Activated naive CD8-positive, alpha-beta T cell (primary cell): ENCODE results near the gene PSMD11.

Experiments used
- H3K27ac Mint-ChIP-seq: one replicate; pipeline ENCODE4 v1.8.0; 2021; ENCODE audit warnings: mixed read lengths
- H3K27me3 Mint-ChIP-seq: one replicate; pipeline ENCODE4 v1.8.0; 2021; ENCODE audit warnings: mixed read lengths
- H3K36me3 Mint-ChIP-seq: one replicate; pipeline ENCODE4 v1.8.0; 2021; ENCODE audit warnings: mixed read lengths
- H3K4me1 Mint-ChIP-seq: one replicate; pipeline ENCODE4 v1.8.0; 2021; ENCODE audit warnings: low read depth, mixed read lengths
- H3K4me3 Mint-ChIP-seq: one replicate; pipeline ENCODE4 v1.8.0; 2021; ENCODE audit warnings: mild to moderate bottlenecking, mixed read lengths
- H3K9me3 Mint-ChIP-seq: one replicate; pipeline ENCODE4 v1.8.0; 2021; ENCODE audit warnings: low read depth, mixed read lengths

The PSMD11 gene

DNA sequence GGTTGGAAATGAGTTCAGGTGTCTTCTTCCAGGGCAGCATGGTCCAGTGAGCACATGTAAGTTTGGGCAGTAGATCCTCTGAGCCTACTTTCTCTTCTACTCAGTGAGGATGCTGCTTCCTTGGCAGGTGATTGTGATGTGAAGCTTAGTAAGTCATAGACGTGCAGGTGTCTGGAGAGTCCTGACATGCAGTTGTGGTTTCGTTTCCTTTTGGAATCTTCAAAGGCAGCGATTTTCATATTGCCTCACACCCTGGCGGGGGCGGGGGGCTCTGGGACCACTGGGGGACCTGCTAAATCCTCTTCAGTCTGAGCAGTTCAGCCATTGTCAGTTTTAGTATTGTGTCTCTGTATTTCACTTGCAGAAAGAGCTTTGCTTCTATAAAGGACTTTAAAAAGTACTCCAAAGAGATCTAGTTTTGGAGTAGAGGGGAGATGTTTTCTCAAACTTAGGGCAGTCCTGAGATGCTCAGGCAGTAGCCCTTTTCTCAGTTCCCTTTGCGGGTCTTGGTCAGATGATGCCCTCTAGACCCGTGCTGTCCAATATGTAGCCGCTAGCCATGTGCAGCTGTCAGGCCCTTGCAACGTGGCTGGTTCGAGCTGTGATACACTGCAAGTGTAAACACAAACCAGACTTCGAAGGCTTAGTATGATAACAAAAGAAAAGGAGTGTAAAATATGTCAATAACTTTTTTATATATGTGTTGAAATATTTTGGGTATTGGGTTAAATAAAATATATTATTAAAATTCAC, 38.4 kb downstream of the PSMD11 start:
- Mint-ChIP-seq H3K27ac (peak overlapping the region; percentile 59), H3K27me3 (no peaks in the 10 kb centered on the region), H3K4me1 (peaks cover 15% of the 10 kb centered on the region), H3K4me3 (no peak overlapping the region), H3K9me3 (no peaks in the 10 kb centered on the region), H3K36me3 (peaks cover 2% of the 10 kb centered on the region)

DNA sequence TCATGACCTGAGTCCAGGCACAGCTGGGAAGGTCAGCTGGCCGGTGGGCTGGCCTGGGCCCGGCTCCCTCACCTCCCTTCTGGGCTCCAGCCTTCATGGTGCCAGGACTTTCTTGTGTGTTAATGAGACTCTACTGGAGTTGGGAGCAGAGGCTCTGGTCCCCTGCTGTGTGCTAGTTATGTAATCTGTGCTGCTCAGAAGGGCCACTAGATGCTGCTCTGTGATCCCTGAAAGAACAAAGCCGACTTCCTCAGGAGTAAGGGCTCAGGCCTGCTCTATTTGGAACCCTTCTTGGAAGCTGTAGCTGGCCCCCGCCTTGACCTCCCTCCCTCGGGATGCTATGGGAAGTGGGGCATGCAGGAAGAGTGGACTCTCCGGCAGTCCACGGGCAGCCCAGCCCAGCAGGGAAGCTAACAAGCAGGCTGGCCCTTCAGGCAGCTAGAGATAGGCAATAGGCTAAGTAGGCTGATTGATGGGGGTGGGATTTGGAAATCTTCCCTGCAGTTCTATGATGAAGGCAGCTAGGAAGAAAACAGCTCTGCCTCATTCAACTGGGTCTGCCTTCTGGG, 39.2 kb downstream of the PSMD11 start:
- Mint-ChIP-seq H3K4me1 (peaks cover 22% of the 10 kb centered on the region), H3K27me3 (no peaks in the 10 kb centered on the region), H3K9me3 (no peaks in the 10 kb centered on the region), H3K27ac (peak overlapping the region; percentile 61), H3K4me3 (no peak overlapping the region), H3K36me3 (peaks cover 2% of the 10 kb centered on the region)

DNA sequence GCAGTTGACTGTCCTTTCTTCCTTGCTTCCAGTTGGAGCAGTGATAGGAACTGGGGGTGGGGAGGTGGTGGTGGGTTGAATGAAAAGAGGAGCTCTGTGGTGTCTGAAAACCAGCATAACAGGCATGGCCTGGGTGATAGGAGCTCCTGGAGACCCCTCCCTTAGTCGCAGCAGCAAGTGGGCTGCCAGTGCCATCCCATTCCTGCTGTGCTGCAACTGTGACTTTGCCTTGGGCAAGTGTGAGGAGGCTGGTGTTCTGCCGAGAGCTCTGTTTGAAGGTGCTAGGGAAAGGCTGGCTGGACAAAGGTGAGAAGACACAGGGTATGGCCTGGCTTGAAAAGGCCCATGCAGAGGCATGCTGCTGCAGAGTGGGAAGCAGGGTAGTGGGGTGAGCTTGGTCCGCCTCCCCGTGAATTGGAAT, 39.7 kb downstream of the PSMD11 start:
- no peaks in the 10 kb centered on the region for H3K9me3 Mint-ChIP-seq
- peaks cover 2% of the 10 kb centered on the region for H3K36me3 Mint-ChIP-seq
- no peaks in the 10 kb centered on the region for H3K27me3 Mint-ChIP-seq
- H3K27ac Mint-ChIP-seq, result peak overlapping the region; percentile 81
- peak overlapping the region; percentile 56 for H3K4me3 Mint-ChIP-seq
- peaks cover 27% of the 10 kb centered on the region for H3K4me1 Mint-ChIP-seq

DNA sequence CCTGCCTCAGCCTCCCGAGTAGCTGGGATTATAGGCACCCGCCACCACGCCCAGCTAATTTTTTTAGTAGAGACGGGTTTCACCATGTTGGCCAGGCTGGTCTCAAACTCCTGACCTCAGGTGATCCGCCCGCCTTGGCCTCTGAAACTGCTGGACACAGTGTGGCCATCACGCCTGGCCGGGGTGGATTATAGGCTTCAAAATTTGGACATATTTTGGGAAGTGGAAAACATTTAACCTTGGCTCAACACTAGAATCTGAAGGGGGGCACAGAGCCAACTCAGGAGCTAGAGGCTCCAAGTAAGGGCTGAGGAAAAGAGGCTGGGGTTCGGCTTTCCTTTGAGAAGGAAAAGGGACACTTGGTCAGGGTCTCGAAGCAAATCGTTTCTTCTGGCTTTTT, 40.3 kb downstream of the PSMD11 start:
- Mint-ChIP-seq H3K27ac (peak overlapping the region; percentile 38), H3K36me3 (peaks cover 3% of the 10 kb centered on the region), H3K4me1 (peaks cover 33% of the 10 kb centered on the region), H3K4me3 (peak overlapping the region; percentile 12), H3K9me3 (no peaks in the 10 kb centered on the region), H3K27me3 (no peaks in the 10 kb centered on the region)

DNA sequence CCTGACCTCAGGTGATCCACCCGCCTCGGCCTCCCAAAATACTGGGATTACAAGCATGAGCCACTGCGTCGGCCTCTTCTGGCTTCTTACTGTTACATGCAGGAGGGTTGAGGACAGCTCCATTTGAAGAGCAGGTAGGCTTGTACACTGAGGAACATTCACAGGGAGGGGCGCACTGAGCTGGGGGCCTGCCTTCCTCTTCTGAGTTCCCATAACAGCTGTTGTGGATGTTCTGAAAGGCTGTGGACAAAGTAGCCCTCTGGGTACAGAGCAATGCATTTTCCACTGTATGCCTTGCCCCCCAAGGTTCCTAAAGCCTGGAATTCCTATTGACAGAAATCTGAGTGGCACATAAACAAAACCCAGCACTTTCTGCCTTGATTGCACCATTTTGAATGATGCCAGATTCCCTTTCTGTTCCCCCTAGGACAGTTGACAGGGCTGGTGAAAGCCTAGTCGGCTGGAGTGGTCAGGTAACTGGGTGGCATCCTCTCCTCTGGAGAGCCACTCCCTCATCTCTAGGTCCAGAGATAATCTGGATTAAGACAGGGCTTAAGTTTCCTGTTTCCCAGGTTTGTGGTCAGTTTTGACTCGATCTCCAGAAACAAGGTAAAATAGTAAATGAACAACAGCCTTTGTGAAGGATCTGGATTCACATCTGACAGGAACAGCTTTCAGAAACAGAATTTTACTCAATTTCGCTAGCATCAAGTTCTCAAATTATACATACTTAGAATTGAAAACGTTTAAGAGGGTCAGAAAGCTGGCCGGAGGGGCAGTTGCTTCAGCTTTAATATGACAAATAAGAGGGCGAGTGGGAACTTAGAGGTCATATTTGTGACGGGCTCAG, 41.2 kb downstream of the PSMD11 start:
- Mint-ChIP-seq H3K36me3 (peaks cover 4% of the 10 kb centered on the region), H3K9me3 (no peaks in the 10 kb centered on the region), H3K27ac (peak overlapping the region; percentile 70), H3K4me1 (peaks cover 40% of the 10 kb centered on the region), H3K4me3 (peak overlapping the region; percentile 77), H3K27me3 (no peaks in the 10 kb centered on the region)

DNA sequence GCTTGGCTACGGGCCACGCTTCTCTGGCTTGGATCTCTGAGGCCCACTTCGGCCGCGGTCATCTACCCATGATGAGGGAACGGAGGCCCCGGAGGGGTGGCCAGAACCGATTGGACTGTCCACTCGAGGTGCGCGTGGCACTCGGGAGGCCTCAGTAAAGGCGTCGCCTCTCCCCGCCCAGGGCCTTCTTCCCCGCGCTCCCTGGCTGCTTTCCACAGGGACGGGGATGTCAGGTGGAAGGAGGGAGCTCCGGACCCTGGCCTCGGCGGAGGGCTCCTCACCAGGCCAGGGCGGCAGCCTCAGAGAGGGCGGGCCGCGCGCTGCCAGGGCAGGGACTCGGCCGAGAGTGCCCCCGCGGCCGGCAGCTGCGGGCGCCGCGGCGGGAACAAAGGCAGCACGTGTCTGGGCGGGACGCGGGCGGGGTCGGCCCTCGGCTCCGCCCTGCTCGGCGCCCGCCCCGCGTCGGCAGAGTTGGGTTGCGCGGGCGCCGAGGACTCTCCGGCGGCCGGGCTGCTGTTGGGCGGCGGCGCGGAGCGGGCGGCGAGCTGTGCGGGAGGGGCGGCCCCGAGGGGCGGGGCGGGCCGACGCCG, 41.9 kb downstream of the PSMD11 start:
- Mint-ChIP-seq H3K36me3 (peaks cover 4% of the 10 kb centered on the region), H3K4me1 (peaks cover 47% of the 10 kb centered on the region), H3K27me3 (no peaks in the 10 kb centered on the region), H3K27ac (peak overlapping the region; percentile 70), H3K9me3 (no peaks in the 10 kb centered on the region), H3K4me3 (peak overlapping the region; percentile 77)

DNA sequence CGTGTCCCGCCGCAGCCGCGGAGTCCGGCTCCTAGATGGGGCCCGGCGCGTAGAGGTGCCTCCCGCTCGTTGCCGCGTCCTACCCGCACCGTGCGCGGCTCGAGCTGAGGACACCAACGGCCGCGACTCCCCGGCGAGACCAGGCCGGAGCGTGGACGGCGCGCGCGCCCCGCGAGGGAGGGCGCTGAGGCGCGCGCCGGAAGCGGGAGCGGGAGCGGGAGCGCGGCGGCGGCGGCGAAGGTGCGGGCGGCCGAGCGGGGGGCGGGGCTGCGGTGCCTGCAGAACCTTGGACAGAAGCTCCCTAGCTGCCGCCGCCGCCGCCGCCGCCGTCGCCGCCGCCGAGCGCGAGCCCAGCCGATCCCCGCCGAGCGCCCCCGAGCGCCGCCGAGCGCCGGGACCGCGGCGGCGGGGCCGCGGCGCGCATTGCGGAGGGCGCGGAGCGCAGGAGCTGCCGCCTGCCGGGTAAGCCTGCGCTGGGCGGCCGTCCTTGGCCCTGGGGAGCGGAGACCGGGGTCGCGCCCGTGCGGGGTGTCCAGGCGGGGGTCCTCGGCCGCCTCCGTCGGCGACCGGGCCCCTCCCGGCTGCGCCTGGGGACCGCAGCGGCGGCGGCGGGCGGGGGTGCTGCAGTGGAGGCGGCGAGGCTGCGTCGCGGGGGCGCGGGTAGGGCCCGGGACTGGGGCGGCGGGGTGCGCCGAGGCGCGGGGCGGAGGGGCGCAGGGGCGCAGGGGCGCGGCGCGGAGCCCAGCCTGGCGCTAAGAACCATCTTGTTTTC, 42.6 kb downstream of the PSMD11 start, which contains the start of gene CDK5R1:
Gene CDK5R1 (plus strand): TSS at position 293 of the 772 bp plus-strand sequence. CDS start 628 bp downstream, outside the sequence.
- Mint-ChIP-seq H3K36me3 (peaks cover 4% of the 10 kb centered on the region), H3K9me3 (no peaks in the 10 kb centered on the region), H3K4me1 (peaks cover 54% of the 10 kb centered on the region), H3K4me3 (peak within 1 kb of the TSS; percentile 91), H3K27ac (peak within 1 kb of the TSS; percentile 83), H3K27me3 (no peaks in the 10 kb centered on the region)

DNA sequence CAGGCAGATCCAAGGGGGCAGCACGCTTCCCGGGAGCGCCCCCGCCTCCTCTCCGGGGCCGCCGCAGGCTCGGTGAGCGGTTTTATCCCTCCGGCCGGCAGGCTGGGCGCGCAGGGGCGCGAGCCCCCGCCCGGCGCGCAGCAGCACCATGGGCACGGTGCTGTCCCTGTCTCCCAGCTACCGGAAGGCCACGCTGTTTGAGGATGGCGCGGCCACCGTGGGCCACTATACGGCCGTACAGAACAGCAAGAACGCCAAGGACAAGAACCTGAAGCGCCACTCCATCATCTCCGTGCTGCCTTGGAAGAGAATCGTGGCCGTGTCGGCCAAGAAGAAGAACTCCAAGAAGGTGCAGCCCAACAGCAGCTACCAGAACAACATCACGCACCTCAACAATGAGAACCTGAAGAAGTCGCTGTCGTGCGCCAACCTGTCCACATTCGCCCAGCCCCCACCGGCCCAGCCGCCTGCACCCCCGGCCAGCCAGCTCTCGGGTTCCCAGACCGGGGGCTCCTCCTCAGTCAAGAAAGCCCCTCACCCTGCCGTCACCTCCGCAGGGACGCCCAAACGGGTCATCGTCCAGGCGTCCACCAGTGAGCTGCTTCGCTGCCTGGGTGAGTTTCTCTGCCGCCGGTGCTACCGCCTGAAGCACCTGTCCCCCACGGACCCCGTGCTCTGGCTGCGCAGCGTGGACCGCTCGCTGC, 43.3 kb downstream of the PSMD11 start:
- no peaks in the 10 kb centered on the region for H3K27me3 Mint-ChIP-seq
- H3K27ac Mint-ChIP-seq, result peak overlapping the region; percentile 83
- H3K36me3 Mint-ChIP-seq, result peaks cover 4% of the 10 kb centered on the region
- peaks cover 61% of the 10 kb centered on the region for H3K4me1 Mint-ChIP-seq
- no peaks in the 10 kb centered on the region for H3K9me3 Mint-ChIP-seq
- peak overlapping the region; percentile 91 for H3K4me3 Mint-ChIP-seq

DNA sequence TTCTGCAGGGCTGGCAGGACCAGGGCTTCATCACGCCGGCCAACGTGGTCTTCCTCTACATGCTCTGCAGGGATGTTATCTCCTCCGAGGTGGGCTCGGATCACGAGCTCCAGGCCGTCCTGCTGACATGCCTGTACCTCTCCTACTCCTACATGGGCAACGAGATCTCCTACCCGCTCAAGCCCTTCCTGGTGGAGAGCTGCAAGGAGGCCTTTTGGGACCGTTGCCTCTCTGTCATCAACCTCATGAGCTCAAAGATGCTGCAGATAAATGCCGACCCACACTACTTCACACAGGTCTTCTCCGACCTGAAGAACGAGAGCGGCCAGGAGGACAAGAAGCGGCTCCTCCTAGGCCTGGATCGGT, 43.9 kb downstream of the PSMD11 start:
- H3K36me3 Mint-ChIP-seq, result peaks cover 4% of the 10 kb centered on the region
- H3K4me1 Mint-ChIP-seq, result peaks cover 67% of the 10 kb centered on the region

DNA sequence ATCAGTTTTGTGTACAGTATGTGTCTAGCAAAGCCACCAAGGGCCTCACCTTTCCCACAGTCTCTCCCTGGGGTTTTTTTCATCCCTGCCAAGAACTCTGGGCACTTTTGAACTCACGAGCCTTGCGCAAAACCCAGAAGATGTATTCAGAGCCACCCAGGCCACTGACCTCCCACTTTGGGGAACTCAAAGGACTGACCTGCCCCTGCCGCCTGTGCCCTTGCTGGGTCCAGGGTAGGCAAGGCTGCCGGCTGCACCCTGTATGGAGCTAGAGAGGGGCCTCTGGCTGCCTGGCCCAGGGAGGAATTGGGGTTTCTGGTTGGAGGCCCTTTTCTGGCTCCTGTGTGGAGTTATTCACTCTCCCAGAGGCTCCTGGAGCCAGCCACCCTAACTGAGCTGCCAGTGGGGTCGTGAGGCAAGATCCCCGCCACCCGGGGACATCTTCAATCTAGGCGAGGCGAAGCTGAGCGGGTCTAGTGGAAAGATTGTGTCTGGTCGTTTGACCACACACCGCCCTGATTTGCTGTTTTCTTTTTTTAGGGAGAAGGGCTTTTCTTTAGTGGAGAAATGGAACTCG, 44.4 kb downstream of the PSMD11 start:
- peaks cover 67% of the 10 kb centered on the region for H3K4me1 Mint-ChIP-seq
- H3K4me3 Mint-ChIP-seq, result peak overlapping the region; percentile 91
- peak overlapping the region; percentile 83 for H3K27ac Mint-ChIP-seq
- no peaks in the 10 kb centered on the region for H3K27me3 Mint-ChIP-seq
- peaks cover 4% of the 10 kb centered on the region for H3K36me3 Mint-ChIP-seq
- no peaks in the 10 kb centered on the region for H3K9me3 Mint-ChIP-seq

More for the DNA sequence above, 43.9 kb downstream of the PSMD11 start:
- Mint-ChIP-seq H3K9me3 (no peaks in the 10 kb centered on the region), H3K27me3 (no peaks in the 10 kb centered on the region), H3K4me3 (peak overlapping the region; percentile 91), H3K27ac (peak overlapping the region; percentile 83)

DNA sequence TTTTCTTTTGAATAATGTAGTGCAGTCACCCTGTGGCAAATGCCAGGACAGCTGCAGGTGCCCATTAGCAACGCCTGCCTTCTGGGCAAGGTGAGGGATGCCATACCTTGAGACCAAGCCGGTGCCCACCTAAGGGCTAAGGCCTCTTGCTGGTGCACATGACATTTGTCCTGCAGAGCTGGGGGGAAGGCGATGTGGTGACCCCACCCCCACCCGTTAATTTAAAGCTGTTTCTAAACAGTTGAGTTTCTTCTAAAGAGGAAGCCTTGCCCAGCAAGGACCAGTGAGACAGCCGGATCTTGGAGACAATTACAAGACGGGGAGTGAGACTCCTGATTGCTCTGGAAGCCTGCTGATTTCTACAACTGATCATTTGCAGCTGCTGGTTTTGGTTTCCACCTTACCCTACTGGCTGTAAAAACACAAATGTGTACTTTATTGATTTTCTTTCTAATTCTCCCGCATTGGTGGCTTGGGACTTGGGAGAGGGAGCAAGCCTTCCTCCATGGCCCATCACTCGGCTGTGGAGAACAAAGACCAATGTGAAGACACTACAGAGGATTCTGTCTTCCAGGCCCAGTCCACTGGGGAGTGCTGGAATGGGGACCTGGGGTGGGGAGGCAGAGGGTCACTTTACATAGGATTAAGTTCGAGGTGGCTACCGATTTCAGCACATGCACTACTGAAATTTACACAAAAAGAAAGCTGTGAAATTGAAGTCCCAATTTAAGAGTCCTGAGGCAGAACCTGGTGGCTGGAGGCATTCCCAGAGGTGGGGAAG, 45.2 kb downstream of the PSMD11 start:
- H3K27ac Mint-ChIP-seq, result peak overlapping the region; percentile 58
- no peaks in the 10 kb centered on the region for H3K9me3 Mint-ChIP-seq
- peak overlapping the region; percentile 91 for H3K4me3 Mint-ChIP-seq
- peaks cover 69% of the 10 kb centered on the region for H3K4me1 Mint-ChIP-seq
- peaks cover 4% of the 10 kb centered on the region for H3K36me3 Mint-ChIP-seq
- no peaks in the 10 kb centered on the region for H3K27me3 Mint-ChIP-seq

DNA sequence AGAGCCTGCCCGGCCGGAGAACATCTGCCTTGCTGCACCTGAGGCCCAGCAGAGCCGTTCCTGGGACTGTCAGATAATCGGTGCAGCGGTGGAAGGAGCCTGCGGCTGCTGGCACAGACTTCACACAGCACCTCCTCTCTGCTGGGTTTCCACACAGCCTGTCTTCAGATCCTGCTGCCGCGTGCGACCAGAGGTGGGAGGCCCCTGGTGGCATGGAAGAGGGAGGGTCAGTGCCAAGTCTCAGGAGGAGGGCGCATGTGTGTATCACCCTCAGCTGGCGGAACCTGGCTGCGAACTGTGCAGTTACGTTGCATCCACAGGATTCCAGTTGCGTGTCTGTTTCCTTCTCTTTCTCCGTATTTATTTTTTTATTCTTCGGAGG, 45.8 kb downstream of the PSMD11 start:
- no peak overlapping the region for H3K27ac Mint-ChIP-seq
- peaks cover 72% of the 10 kb centered on the region for H3K4me1 Mint-ChIP-seq
- H3K36me3 Mint-ChIP-seq, result peaks cover 4% of the 10 kb centered on the region

More for the DNA sequence above, 45.8 kb downstream of the PSMD11 start:
- no peaks in the 10 kb centered on the region for H3K27me3 Mint-ChIP-seq
- H3K4me3 Mint-ChIP-seq, result peak overlapping the region; percentile 91
- H3K9me3 Mint-ChIP-seq, result no peaks in the 10 kb centered on the region
